GM23338 (cell line): ENCODE data around the gene FHDC1. TPM values are rescaled to one million over a fixed set of nuclear protein-coding genes. Genes with fewer than 3 reads are reported as not detected.

ENCODE experiments used
- ATAC-seq: fragments of 200-7000 bp; cut with Tn5 transposase; 3 replicates; pipeline ENCODE4 v1.9.1; 2020
- DNase-seq: peaks from one replicate; pipeline ENCODE4 v3.0.0-alpha.2; 2015; ENCODE audit warnings: low spot score
- H2AFZ ChIP-seq: fragments of 200-600 bp; sonication (generic); 2 replicates; pipeline ENCODE4 v1.8.0; 2016; ENCODE audit warnings: antibody characterized with exemption, mild to moderate bottlenecking, moderate library complexity
- H3F3A ChIP-seq: fragments of 200-600 bp; sonication (generic); replicated peaks from 2 replicates; pipeline ENCODE4 v1.8.0; 2017; ENCODE audit warnings: antibody characterized with exemption, mixed run types, low read depth
- H3K27ac ChIP-seq: fragments of 200-600 bp; sonication (generic); 2 replicates; pipeline ENCODE4 v1.6.1; 2016; ENCODE audit warnings: low read depth
- H3K27me3 ChIP-seq: fragments of 200-600 bp; sonication (generic); 2 replicates; pipeline ENCODE4 v1.8.0; 2016; ENCODE audit warnings: mild to moderate bottlenecking, mixed run types, moderate library complexity; ENCODE audit not compliant: insufficient read depth
- H3K36me3 ChIP-seq: fragments of 200-600 bp; sonication (generic); 2 replicates; pipeline ENCODE4 v1.8.0; 2016; ENCODE audit warnings: mild to moderate bottlenecking; ENCODE audit not compliant: insufficient read depth
- H3K4me1 ChIP-seq: fragments of 200-600 bp; sonication (generic); 2 replicates; pipeline ENCODE4 v1.8.0; 2016; ENCODE audit warnings: mild to moderate bottlenecking, moderate library complexity; ENCODE audit not compliant: insufficient read depth
- H3K4me2 ChIP-seq: fragments of 200-600 bp; sonication (generic); 2 replicates; pipeline ENCODE4 v1.7.1; 2017; ENCODE audit warnings: mixed run types
- H3K4me3 ChIP-seq: fragments of 200-600 bp; sonication (generic); 2 replicates; pipeline ENCODE4 v1.6.1; 2016; ENCODE audit warnings: mixed run types
- H3K79me2 ChIP-seq: fragments of 200-600 bp; sonication (generic); replicated peaks from 2 replicates; pipeline ENCODE4 v1.8.0; 2017; ENCODE audit warnings: mild to moderate bottlenecking; ENCODE audit not compliant: insufficient read depth
- H3K9me2 ChIP-seq: fragments of 200-600 bp; sonication (generic); 2 replicates; pipeline ENCODE4 v1.8.0; 2017; ENCODE audit not compliant: insufficient read depth
- H4K20me1 ChIP-seq: fragments of 200-600 bp; sonication (generic); replicated peaks from 2 replicates; pipeline ENCODE4 v1.8.0; 2017; ENCODE audit warnings: mild to moderate bottlenecking; ENCODE audit not compliant: insufficient read depth
- H3K27ac Mint-ChIP-seq: 2 replicates; pipeline ENCODE4 v1.8.0; 2020; ENCODE audit warnings: inconsistent platforms, mild to moderate bottlenecking, moderate library complexity, mixed read lengths
- H3K27me3 Mint-ChIP-seq: 3 replicates; pipeline ENCODE4 v1.8.0; 2022; ENCODE audit warnings: low read depth, mild to moderate bottlenecking, moderate library complexity, mixed read lengths, inconsistent platforms; ENCODE audit not compliant: insufficient read depth, poor library complexity
- H3K36me3 Mint-ChIP-seq: 3 replicates; pipeline ENCODE4 v1.8.0; 2021; ENCODE audit warnings: low read depth, mild to moderate bottlenecking, inconsistent platforms, moderate library complexity, mixed read lengths
- H3K4me1 Mint-ChIP-seq: 3 replicates; pipeline ENCODE4 v1.8.0; 2020; ENCODE audit warnings: mild to moderate bottlenecking, inconsistent platforms, mixed read lengths
- H3K4me3 Mint-ChIP-seq: 3 replicates; pipeline ENCODE4 v1.8.0; 2021; ENCODE audit warnings: moderate library complexity, mild to moderate bottlenecking, inconsistent platforms, mixed read lengths
- H3K9me3 Mint-ChIP-seq: 3 replicates; pipeline ENCODE4 v1.8.0; 2020; ENCODE audit warnings: moderate library complexity, mild to moderate bottlenecking, inconsistent platforms, mixed read lengths
- CREB1 ChIP-seq: fragments of 250-450 bp; sonication (Bioruptor Pico); IDR thresholded peaks from 2 replicates; pipeline ENCODE4 v1.5.0; 2020; ENCODE audit warnings: low read depth, mild to moderate bottlenecking, moderate library complexity
- EZH2 ChIP-seq: fragments of 200-600 bp; sonication (generic); IDR thresholded peaks from one replicate; pipeline ENCODE4 v1.8.0; 2017; ENCODE audit warnings: antibody characterized with exemption, mild to moderate bottlenecking, low read depth; ENCODE audit not compliant: unreplicated experiment
- EZH2phosphoT487 ChIP-seq: fragments of 200-600 bp; sonication (generic); IDR thresholded peaks from one replicate; pipeline ENCODE4 v1.8.1; 2018; ENCODE audit warnings: antibody characterized with exemption; ENCODE audit not compliant: unreplicated experiment
- JUNB ChIP-seq: IDR thresholded peaks from one replicate; pipeline ENCODE4 v1.6.1; 2016; ENCODE audit warnings: antibody characterized with exemption; ENCODE audit not compliant: unreplicated experiment
- NANOG ChIP-seq: IDR thresholded peaks from 2 replicates; pipeline ENCODE4 v1.6.1; 2016; ENCODE audit warnings: antibody characterized with exemption, borderline replicate concordance
- POLR2AphosphoS5 ChIP-seq: IDR thresholded peaks from 2 replicates; pipeline ENCODE4 v1.6.1; 2016; ENCODE audit warnings: antibody characterized with exemption, low read depth
- STAT1 ChIP-seq: IDR thresholded peaks from one replicate; pipeline ENCODE4 v1.6.1; 2016; ENCODE audit warnings: antibody characterized with exemption; ENCODE audit not compliant: unreplicated experiment
- ZNF114 ChIP-seq: fragments of 250-450 bp; sonication (Bioruptor Pico); IDR thresholded peaks from 2 replicates; pipeline ENCODE4 v1.5.0; 2020; ENCODE audit warnings: mild to moderate bottlenecking, moderate library complexity
- polyA plus RNA-seq: library from polyadenylated mRNA; unstranded; fragments of >200 nt; fragmentation: Nextera tagmentation; extraction: Ambion mirVana; gene quantifications from 2 replicates; pipeline ENCODE4 v1.2.1, GENCODE V29; 2016
- total RNA-seq: library from RNA; depleted of rRNA; stranded (reverse); fragments of >200 nt; shearing (Covaris generic); gene quantifications from 2 replicates; pipeline ENCODE4 v1.2.3, GENCODE V29; 2014
- TF ChIP-seq, protein P1 (sequence below), 2 experiments: fragments of 200-600 bp in 1 of 2; sonication (generic) in 1 of 2; conservative IDR thresholded peaks; 2 replicates each; pipeline versions ENCODE4 v1.5.1 to v1.6.1; 2016 to 2017; ENCODE audit warnings: antibody characterized with exemption in 2 of 2, low read depth in 2 of 2, mild to moderate bottlenecking in 2 of 2, moderate library complexity in 1 of 2
- TF ChIP-seq, protein P2 (sequence below): fragments of 250-450 bp; sonication (Bioruptor Pico); IDR thresholded peaks from 2 replicates; pipeline ENCODE4 v1.5.0; 2020; ENCODE audit warnings: mild to moderate bottlenecking, moderate library complexity

FHDC1 gene
- total and polyA plus RNA-seq, 2 experiments from 2014 or later = 9.5 to 22.8 TPM

DNA sequence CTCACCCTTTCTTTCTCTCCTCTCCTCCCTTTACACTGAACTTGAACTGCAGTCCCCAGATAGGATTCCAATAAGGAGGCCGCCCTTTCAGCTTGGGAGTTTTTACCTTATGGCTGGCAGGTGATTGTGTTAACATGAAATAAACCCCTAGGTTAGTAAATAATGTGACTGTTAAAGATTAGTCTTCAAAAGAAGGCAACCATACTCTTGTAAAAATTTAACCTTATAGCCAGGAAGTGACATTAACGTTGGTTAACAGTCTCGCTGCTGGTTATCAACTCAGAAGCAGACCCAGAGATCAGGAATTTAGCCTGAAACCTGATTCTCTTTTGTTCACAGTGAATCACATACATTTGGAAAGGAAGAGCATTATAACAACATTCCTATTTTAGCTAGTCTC, 15.2 kb downstream of the FHDC1 start:
- peak overlapping the region; percentile 57 for H3K27ac Mint-ChIP-seq
- 0 out of 2 replicates have a peak, but pooled peaks cover 8% of the 10 kb centered on the region for H4K20me1 ChIP-seq
- H3K9me2 ChIP-seq = no peaks in the 10 kb centered on the region
- H3K27me3 Mint-ChIP-seq = peaks cover 5% of the 10 kb centered on the region
- H3K36me3 Mint-ChIP-seq = peaks cover 62% of the 10 kb centered on the region
- peak overlapping the region; percentile 8; the same call in 1 of the 2 replicates for H3K4me3 ChIP-seq
- peak; percentile 74 for DNase-seq
- H3K27ac ChIP-seq = peak overlapping the region; percentile 85
- H3K4me2 ChIP-seq = peak overlapping the region; percentile 42
- peak; percentile 36 for ATAC-seq
- H3K36me3 ChIP-seq = peaks cover 12% of the 10 kb centered on the region
- no peaks in the 10 kb centered on the region for H3K9me3 Mint-ChIP-seq
- H3K4me1 ChIP-seq = peaks cover 35% of the 10 kb centered on the region
- peak overlapping the region; percentile 47 for H3K4me3 Mint-ChIP-seq
- peaks cover 49% of the 10 kb centered on the region for H3K4me1 Mint-ChIP-seq
- no peaks in the 10 kb centered on the region for H3K27me3 ChIP-seq
- 0 out of 2 replicates have a peak, but pooled peaks cover 4% of the 10 kb centered on the region for H3F3A ChIP-seq
- TF ChIP-seq NANOG (no peak), EZH2phosphoT487 (no peak), CREB1 (no peak), EZH2 (no peak), POLR2AphosphoS5 (no peak), ZNF114 (CRISPR knock-in tag) (no peak), STAT1 (no peak), JUNB (no peak)
- TF ChIP-seq, protein P1, sequence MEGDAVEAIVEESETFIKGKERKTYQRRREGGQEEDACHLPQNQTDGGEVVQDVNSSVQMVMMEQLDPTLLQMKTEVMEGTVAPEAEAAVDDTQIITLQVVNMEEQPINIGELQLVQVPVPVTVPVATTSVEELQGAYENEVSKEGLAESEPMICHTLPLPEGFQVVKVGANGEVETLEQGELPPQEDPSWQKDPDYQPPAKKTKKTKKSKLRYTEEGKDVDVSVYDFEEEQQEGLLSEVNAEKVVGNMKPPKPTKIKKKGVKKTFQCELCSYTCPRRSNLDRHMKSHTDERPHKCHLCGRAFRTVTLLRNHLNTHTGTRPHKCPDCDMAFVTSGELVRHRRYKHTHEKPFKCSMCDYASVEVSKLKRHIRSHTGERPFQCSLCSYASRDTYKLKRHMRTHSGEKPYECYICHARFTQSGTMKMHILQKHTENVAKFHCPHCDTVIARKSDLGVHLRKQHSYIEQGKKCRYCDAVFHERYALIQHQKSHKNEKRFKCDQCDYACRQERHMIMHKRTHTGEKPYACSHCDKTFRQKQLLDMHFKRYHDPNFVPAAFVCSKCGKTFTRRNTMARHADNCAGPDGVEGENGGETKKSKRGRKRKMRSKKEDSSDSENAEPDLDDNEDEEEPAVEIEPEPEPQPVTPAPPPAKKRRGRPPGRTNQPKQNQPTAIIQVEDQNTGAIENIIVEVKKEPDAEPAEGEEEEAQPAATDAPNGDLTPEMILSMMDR (conservative IDR thresholded peaks at IDR 0.05; ENCODE audit: low read depth in 2 of 2) = no peak
- TF ChIP-seq, protein P2, sequence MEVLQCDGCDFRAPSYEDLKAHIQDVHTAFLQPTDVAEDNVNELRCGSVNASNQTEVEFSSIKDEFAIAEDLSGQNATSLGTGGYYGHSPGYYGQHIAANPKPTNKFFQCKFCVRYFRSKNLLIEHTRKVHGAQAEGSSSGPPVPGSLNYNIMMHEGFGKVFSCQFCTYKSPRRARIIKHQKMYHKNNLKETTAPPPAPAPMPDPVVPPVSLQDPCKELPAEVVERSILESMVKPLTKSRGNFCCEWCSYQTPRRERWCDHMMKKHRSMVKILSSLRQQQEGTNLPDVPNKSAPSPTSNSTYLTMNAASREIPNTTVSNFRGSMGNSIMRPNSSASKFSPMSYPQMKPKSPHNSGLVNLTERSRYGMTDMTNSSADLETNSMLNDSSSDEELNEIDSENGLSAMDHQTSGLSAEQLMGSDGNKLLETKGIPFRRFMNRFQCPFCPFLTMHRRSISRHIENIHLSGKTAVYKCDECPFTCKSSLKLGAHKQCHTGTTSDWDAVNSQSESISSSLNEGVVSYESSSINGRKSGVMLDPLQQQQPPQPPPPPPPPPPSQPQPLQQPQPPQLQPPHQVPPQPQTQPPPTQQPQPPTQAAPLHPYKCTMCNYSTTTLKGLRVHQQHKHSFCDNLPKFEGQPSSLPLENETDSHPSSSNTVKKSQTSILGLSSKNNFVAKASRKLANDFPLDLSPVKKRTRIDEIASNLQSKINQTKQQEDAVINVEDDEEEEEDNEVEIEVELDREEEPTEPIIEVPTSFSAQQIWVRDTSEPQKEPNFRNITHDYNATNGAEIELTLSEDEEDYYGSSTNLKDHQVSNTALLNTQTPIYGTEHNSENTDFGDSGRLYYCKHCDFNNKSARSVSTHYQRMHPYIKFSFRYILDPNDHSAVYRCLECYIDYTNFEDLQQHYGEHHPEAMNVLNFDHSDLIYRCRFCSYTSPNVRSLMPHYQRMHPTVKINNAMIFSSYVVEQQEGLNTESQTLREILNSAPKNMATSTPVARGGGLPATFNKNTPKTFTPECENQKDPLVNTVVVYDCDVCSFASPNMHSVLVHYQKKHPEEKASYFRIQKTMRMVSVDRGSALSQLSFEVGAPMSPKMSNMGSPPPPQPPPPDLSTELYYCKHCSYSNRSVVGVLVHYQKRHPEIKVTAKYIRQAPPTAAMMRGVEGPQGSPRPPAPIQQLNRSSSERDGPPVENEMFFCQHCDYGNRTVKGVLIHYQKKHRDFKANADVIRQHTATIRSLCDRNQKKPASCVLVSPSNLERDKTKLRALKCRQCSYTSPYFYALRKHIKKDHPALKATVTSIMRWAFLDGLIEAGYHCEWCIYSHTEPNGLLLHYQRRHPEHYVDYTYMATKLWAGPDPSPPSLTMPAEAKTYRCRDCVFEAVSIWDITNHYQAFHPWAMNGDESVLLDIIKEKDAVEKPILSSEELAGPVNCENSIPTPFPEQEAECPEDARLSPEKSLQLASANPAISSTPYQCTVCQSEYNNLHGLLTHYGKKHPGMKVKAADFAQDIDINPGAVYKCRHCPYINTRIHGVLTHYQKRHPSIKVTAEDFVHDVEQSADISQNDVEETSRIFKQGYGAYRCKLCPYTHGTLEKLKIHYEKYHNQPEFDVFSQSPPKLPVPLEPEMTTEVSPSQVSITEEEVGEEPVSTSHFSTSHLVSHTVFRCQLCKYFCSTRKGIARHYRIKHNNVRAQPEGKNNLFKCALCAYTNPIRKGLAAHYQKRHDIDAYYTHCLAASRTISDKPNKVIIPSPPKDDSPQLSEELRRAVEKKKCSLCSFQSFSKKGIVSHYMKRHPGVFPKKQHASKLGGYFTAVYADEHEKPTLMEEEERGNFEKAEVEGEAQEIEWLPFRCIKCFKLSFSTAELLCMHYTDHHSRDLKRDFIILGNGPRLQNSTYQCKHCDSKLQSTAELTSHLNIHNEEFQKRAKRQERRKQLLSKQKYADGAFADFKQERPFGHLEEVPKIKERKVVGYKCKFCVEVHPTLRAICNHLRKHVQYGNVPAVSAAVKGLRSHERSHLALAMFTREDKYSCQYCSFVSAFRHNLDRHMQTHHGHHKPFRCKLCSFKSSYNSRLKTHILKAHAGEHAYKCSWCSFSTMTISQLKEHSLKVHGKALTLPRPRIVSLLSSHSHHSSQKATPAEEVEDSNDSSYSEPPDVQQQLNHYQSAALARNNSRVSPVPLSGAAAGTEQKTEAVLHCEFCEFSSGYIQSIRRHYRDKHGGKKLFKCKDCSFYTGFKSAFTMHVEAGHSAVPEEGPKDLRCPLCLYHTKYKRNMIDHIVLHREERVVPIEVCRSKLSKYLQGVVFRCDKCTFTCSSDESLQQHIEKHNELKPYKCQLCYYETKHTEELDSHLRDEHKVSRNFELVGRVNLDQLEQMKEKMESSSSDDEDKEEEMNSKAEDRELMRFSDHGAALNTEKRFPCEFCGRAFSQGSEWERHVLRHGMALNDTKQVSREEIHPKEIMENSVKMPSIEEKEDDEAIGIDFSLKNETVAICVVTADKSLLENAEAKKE (CRISPR knock-in tag) = no peak
- peaks cover 56% of the 10 kb centered on the region for H3K79me2 ChIP-seq
- H2AFZ ChIP-seq = no peak overlapping the region
